Lung (tissue), 12 donors: ENCODE measurements around the gene HSPB2. TPM values are rescaled to one million over a fixed set of nuclear protein-coding genes. Genes with fewer than 3 reads are reported as not detected.

Source experiments
- ATAC-seq: fragments of 200-7000 bp; cut with Tn5 transposase; one replicate; pipeline ENCODE4 v1.9.1; 2020; ENCODE audit warnings: moderate number of reproducible peaks; ENCODE audit not compliant: insufficient read depth, low FRiP score
- DNase-seq, 3 donors: peaks; one replicate each; pipeline ENCODE4 v3.0.0-alpha.2; 2013 to 2017
- H3K27ac ChIP-seq, 2 donors: one replicate each; pipeline ENCODE4 v1.5.1; 2013; ENCODE audit warnings: mild to moderate bottlenecking in 2 of 2, moderate library complexity in 2 of 2, control low read depth in 1 of 2, inconsistent platforms in 1 of 2, low read depth in 1 of 2, low read length in 1 of 2
- H3K27me3 ChIP-seq, 3 donors: one replicate each; pipeline ENCODE4 v1.5.1; 2013; ENCODE audit warnings: low read length in 2 of 3; ENCODE audit not compliant: control insufficient read depth in 3 of 3, insufficient read depth in 3 of 3
- H3K36me3 ChIP-seq, 4 donors: one replicate each; pipeline ENCODE4 v1.5.1; 2013; ENCODE audit warnings: low read length in 4 of 4, mild to moderate bottlenecking in 1 of 4, moderate library complexity in 1 of 4; ENCODE audit not compliant: control insufficient read depth in 4 of 4, insufficient read depth in 4 of 4
- H3K4me1 ChIP-seq, 5 donors: one replicate each; pipeline ENCODE4 v1.5.1; 2013; ENCODE audit warnings: low read length in 5 of 5, mild to moderate bottlenecking in 2 of 5, moderate library complexity in 1 of 5; ENCODE audit not compliant: control insufficient read depth in 5 of 5, insufficient read depth in 5 of 5
- H3K4me3 ChIP-seq: one replicate; pipeline ENCODE4 v1.5.1; 2013; ENCODE audit warnings: mild to moderate bottlenecking, control low read depth, moderate library complexity
- H3K9ac ChIP-seq, 2 donors: one replicate each; pipeline ENCODE4 v1.5.1; 2013; ENCODE audit warnings: low read length in 2 of 2, control low read depth in 1 of 2; ENCODE audit not compliant: insufficient read depth in 1 of 2
- H3K9me3 ChIP-seq, 4 donors: one replicate each; pipeline ENCODE4 v1.5.1; 2013; ENCODE audit warnings: low read length in 3 of 4, mild to moderate bottlenecking in 1 of 4, moderate library complexity in 1 of 4; ENCODE audit not compliant: control insufficient read depth in 4 of 4, insufficient read depth in 3 of 4
- WGBS, 2 donors: extraction: QIAGEN DNeasy Blood & Tissue Kit; methylation state at CpG; one replicate each; pipeline ENCODE4 v1.1.7; 2013; 5-methylcytosine and 5-hydroxymethylcytosine counted together
- polyA plus RNA-seq, 2 donors: library from polyadenylated mRNA; stranded (reverse); fragments of 200-250 nt; gene quantifications; one replicate each; pipeline ENCODE4 v1.2.1, GENCODE V29; 2013
- total RNA-seq, 2 donors: library from RNA; depleted of rRNA in 1 of 2; stranded (reverse); fragments of >200 nt in 1 of 2; gene quantifications; one replicate each; pipeline ENCODE4 v1.2.1, GENCODE V29; 2014 to 2021
- TF ChIP-seq, protein P1 (sequence below): IDR thresholded peaks from 2 replicates; pipeline ENCODE4 v1.5.1; 2012; ENCODE audit warnings: mild to moderate bottlenecking; ENCODE audit errors: control extremely low read depth, extremely low read depth
- donor health status: control.
- donor health status: control.
- donor health status: Bipolar disorder and iron deficiency.
- donor health status: healthy.
- donor health status: DM: yes; HTN: yes; CAD: no.

Gene HSPB2
- total and polyA plus RNA-seq, 4 donors: 0.65 to 5.4 (median 3.8) TPM

DNA sequence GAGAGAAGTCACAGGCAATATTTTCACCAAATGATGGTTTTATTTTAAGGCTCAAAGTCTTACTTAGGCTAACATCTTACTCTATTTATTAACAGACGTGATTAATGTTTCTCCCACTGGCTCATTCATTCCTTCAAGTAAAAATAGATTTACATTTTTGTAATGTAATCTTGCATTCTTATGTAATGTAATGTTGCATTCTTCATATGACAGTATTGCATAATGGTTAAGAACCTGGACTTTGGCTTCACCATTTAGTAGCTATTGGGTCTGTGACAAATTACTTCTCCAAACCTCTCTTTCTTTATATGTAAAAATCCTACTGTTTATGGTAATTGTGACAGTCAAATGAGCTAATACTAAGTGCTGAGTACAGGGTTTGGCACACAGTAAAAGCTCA is 21.3 kb downstream of the HSPB2 start:
- no peak overlapping the region for H3K27ac ChIP-seq
- WGBS, 2 donors: 36 to 58% methylated on average over 1 of the region's 1 CpG
- ATAC-seq: no peak

DNA sequence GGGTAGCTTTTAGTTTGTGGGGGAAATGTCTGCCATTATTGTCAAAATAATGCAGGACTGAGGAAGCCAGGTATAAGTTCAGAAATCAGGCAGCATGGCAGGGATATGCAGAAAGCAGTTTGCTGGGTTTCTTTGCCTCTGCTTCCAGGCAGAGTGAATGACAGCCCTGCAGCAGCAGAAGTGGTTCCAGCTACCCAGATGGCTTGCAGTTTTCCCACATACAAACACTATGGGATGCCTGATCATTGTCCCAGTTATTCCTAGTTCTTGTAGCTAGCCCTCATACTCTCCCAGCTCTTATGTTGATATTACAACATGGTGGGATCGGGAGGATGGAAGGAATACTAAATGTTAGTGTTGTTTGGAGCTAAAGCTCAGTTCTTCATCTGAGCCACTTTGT is 21.8 kb downstream of the HSPB2 start:
- 91 to 100% methylated on average over 1 of the region's 1 CpG for WGBS, 2 donors
- no peak overlapping the region for H3K4me3 ChIP-seq

More for the DNA sequence above, 21.3 kb downstream of the HSPB2 start:
- peaks cover 0 to 32% (median 14%) of the 10 kb centered on the region in 5 donors for H3K4me1 ChIP-seq
- no peak overlapping the region for H3K9ac ChIP-seq
- TF ChIP-seq, protein P1, sequence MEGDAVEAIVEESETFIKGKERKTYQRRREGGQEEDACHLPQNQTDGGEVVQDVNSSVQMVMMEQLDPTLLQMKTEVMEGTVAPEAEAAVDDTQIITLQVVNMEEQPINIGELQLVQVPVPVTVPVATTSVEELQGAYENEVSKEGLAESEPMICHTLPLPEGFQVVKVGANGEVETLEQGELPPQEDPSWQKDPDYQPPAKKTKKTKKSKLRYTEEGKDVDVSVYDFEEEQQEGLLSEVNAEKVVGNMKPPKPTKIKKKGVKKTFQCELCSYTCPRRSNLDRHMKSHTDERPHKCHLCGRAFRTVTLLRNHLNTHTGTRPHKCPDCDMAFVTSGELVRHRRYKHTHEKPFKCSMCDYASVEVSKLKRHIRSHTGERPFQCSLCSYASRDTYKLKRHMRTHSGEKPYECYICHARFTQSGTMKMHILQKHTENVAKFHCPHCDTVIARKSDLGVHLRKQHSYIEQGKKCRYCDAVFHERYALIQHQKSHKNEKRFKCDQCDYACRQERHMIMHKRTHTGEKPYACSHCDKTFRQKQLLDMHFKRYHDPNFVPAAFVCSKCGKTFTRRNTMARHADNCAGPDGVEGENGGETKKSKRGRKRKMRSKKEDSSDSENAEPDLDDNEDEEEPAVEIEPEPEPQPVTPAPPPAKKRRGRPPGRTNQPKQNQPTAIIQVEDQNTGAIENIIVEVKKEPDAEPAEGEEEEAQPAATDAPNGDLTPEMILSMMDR: no peak
- no peak overlapping the region for H3K4me3 ChIP-seq
- DNase-seq: no peak
- H3K27me3 ChIP-seq: no peaks in the 10 kb centered on the region
- no peaks in the 10 kb centered on the region for H3K36me3 ChIP-seq
- H3K9me3 ChIP-seq: no peaks in the 10 kb centered on the region

DNA sequence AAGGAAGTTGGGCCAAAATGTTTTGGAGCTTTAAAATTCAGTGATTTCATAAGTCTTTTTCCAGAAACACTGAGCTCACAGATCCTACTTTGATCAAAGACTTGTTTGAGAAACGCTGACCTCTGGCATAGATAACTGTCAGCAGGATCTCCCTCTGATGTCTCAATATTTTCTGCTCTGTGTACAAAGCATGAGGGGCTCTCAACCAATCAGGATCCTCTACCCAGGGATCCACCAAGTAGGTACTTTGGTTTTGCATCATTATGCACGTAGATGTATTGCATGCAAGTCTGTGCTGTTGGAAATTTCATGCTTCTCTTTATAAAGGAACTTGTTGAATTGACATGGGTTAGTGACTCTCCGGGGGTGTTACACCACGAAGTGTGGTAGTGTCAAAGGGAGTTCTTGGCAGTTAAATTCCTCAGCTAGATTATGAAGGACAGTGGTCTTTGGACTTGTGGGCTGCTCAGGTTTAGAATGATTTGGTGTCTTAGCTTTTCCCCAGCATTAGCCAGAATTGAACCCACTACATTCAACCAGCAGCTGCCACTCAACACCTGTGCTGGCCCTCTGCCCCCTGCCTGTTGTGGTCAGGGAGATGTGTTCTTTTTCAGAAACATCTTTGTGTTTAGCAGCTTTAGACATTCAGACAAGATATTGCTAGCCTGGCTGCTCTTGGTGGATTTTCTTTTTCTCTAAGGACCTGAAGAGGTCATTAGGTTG is 22.9 kb downstream of the HSPB2 start:
- TF ChIP-seq, protein P1: no peak
- WGBS, 2 donors: 46 to 57% methylated on average over 4 of the region's 4 CpGs
- Histone ChIP-seq H3K27me3 (no peaks in the 10 kb centered on the region), H3K9ac (peak overlapping the region in 1 of 2 donors; percentile 50), H3K4me3 (no peak overlapping the region), H3K9me3 (no peaks in the 10 kb centered on the region), H3K36me3 (no peaks in the 10 kb centered on the region), H3K27ac (peak overlapping the region in 1 of 2 donors; percentile 67), H3K4me1 (peaks cover 0 to 33% (median 14%) of the 10 kb centered on the region in 5 donors)
- ATAC-seq (no peak), DNase-seq (peak in 2 of 3 donors; percentile 43 to 61)

More for the DNA sequence above, 21.8 kb downstream of the HSPB2 start:
- Histone ChIP-seq H3K27me3 (no peaks in the 10 kb centered on the region), H3K36me3 (no peaks in the 10 kb centered on the region), H3K4me1 (peaks cover 0 to 33% (median 14%) of the 10 kb centered on the region in 5 donors), H3K9ac (peak overlapping the region in 1 of 2 donors; percentile 26), H3K27ac (no peak overlapping the region), H3K9me3 (no peaks in the 10 kb centered on the region)
- TF ChIP-seq, protein P1: no peak
- ATAC-seq: no peak
- DNase-seq: no peak
